Measurements from ENCODE around the gene BICC1.

- TF ChIP-seq CTCF (IDR thresholded peaks at IDR 0.05) (no peak), EZH2 (IDR thresholded peaks at IDR 0.05; ENCODE audit: borderline replicate concordance, insufficient read depth, low read depth, low read length, poor library complexity, severe bottlenecking) (no peak)
Observed at GRCh38 chr10:58854811-58855210, 342.1 kb downstream of the BICC1 start.

Measured in B cell (primary cell).